Gastroesophageal sphincter (tissue), 3 donors: ENCODE data around the gene RSF1.

Experiments
- EP300 ChIP-seq: sonication (generic); formaldehyde crosslinking; IDR thresholded peaks from one replicate; pipeline ENCODE4 v1.6.1; 2017; ENCODE audit warnings: antibody characterized with exemption, mild to moderate bottlenecking
- POLR2A ChIP-seq, 2 donors: fragments of 450-650 bp; IDR thresholded peaks; one replicate each; pipeline ENCODE4 v1.6.1; 2017; ENCODE audit warnings: antibody characterized with exemption in 2 of 2, mild to moderate bottlenecking in 2 of 2, moderate library complexity in 1 of 2
- POLR2AphosphoS5 ChIP-seq: sonication (generic); formaldehyde crosslinking; IDR thresholded peaks from one replicate; pipeline ENCODE4 v1.6.1; 2017; ENCODE audit warnings: antibody characterized with exemption
- TF ChIP-seq, protein P1 (sequence below), 4 experiments: fragments of 200-600 bp in 2 of 4; fragments of 450-650 bp in 2 of 4; sonication (generic) in 1 of 4; IDR thresholded peaks; one replicate each; pipeline ENCODE4 v1.5.1; 2017 to 2019; ENCODE audit warnings: antibody characterized with exemption in 4 of 4, mild to moderate bottlenecking in 2 of 4, moderate library complexity in 2 of 4

DNA sequence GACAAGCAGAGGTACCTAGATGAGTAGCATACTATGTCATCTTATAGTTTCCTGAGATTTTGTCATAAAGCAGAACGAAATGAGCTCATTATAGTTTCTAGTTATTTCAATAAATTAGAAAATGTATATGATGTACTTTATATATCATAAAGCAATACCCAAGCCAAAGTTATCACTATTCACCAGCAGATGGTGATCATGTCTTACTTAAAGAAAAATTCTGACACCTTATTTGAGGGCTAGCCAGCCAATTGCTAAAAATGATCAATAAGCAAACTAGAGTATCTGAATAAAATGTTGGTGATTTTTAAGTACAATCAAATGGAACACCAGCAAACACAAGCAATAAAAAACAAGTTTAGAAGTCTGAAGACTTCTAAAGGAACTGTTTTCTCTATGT is 44.1 kb downstream of the RSF1 start:
- TF ChIP-seq POLR2A (IDR thresholded peaks at IDR 0.05) (no peak), POLR2AphosphoS5 (no peak), EP300 (no peak)
- TF ChIP-seq, protein P1, sequence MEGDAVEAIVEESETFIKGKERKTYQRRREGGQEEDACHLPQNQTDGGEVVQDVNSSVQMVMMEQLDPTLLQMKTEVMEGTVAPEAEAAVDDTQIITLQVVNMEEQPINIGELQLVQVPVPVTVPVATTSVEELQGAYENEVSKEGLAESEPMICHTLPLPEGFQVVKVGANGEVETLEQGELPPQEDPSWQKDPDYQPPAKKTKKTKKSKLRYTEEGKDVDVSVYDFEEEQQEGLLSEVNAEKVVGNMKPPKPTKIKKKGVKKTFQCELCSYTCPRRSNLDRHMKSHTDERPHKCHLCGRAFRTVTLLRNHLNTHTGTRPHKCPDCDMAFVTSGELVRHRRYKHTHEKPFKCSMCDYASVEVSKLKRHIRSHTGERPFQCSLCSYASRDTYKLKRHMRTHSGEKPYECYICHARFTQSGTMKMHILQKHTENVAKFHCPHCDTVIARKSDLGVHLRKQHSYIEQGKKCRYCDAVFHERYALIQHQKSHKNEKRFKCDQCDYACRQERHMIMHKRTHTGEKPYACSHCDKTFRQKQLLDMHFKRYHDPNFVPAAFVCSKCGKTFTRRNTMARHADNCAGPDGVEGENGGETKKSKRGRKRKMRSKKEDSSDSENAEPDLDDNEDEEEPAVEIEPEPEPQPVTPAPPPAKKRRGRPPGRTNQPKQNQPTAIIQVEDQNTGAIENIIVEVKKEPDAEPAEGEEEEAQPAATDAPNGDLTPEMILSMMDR (IDR thresholded peaks at IDR 0.05) = peak in 2 of 4 experiments; percentile 20 to 23
